ENCODE results near the gene ASCL3. TPM values are rescaled to one million over a fixed set of nuclear protein-coding genes. Genes with fewer than 3 reads are reported as not detected.
"Not testable (repeated sequence)": the region's sequence is repeated elsewhere in the genome, so short reads cannot be mapped to it uniquely, and the experiment has no call there.

Gene ASCL3, protein sequence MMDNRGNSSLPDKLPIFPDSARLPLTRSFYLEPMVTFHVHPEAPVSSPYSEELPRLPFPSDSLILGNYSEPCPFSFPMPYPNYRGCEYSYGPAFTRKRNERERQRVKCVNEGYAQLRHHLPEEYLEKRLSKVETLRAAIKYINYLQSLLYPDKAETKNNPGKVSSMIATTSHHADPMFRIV
- not detected for polyA plus RNA-seq (2013, experiment 1 of 2)
- polyA plus RNA-seq (2013, experiment 2 of 2) = not detected

DNA sequence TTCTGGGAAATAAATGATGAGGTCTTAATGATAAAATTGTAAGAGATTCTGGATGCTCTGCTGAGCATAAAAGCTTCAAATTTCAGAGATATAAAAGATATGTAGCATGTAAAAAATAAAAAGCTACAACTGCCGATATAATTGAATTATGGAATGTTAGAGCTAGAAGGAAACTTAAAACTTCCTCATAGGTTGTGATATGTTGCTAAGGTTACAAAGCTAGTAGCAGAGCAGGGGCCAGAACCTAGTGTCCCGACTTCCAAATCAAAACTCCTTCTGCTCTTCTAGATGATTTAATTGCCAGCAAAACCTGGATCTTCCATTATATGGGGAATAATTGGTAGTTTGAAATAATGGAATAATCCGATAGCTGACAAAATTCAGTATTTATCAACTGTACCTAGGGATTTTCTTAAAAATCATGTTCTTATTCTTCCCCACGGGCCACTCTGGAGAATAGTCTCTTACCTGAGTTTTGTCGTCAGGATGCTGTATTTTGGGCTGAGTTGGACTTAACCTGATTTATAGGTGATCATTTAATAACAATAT lies at the start of gene ASCL3:
Gene ASCL3, minus strand, starts transcription at position 499 of the 549 bp plus-strand sequence. CDS start 4,855 bp downstream, outside the sequence.
- H3K27ac ChIP-seq (ENCODE audit: low read depth, low read length) = no peak within 1 kb of the TSS
- no peaks in the 10 kb centered on the region for H3K4me1 ChIP-seq (ENCODE audit: insufficient read depth, low read length)
- no peak within 1 kb of the TSS for H3K4me3 ChIP-seq (ENCODE audit: low read length)
- H3K9ac ChIP-seq (ENCODE audit: low read depth, low read length) = no peak within 1 kb of the TSS
- H3K27me3 ChIP-seq (ENCODE audit: insufficient read depth, low read length) = no peaks in the 10 kb centered on the region
- no peaks in the 10 kb centered on the region for H3K9me3 ChIP-seq (ENCODE audit: insufficient read depth, low read depth, low read length)
- 95% methylated on average over 3 of the region's 5 CpGs for WGBS
- H3K36me3 ChIP-seq (ENCODE audit: insufficient read depth, low read length) = peaks cover 3% of the 10 kb centered on the region; the same call in 1 of the 2 replicates

DNA sequence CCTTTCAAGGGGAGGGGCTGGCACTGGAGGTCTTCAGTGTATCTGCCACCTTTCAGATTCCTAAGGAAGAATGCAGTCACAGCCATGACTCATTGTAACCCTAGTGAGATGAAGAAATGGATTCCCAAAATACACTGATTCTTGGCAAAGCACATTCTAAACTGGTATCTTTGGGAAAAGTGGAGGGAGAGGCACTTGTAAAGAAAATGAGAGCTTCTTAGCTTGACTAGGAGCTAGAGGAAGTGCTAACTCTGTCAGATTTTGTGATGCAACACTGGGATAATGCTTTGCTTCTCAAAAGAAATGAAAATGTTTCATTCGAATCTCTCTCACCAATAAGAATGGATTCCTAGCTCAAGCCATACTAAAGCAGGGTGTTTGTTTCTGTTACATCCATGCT lies 46.6 kb upstream of the ASCL3 start:
- no peak overlapping the region for H3K27ac ChIP-seq (ENCODE audit: low read depth, low read length)
- no peak overlapping the region for H3K4me3 ChIP-seq (ENCODE audit: low read length)
- 75% methylated on average over 1 of the region's 1 CpG for WGBS
- no peaks in the 10 kb centered on the region for H3K27me3 ChIP-seq (ENCODE audit: insufficient read depth, low read length)
- no peaks in the 10 kb centered on the region for H3K9me3 ChIP-seq (ENCODE audit: insufficient read depth, low read depth, low read length)
- no peaks in the 10 kb centered on the region for H3K36me3 ChIP-seq (ENCODE audit: insufficient read depth, low read length)
- H3K9ac ChIP-seq (ENCODE audit: low read depth, low read length) = no peak overlapping the region
- H3K4me1 ChIP-seq (ENCODE audit: insufficient read depth, low read length) = no peaks in the 10 kb centered on the region

DNA sequence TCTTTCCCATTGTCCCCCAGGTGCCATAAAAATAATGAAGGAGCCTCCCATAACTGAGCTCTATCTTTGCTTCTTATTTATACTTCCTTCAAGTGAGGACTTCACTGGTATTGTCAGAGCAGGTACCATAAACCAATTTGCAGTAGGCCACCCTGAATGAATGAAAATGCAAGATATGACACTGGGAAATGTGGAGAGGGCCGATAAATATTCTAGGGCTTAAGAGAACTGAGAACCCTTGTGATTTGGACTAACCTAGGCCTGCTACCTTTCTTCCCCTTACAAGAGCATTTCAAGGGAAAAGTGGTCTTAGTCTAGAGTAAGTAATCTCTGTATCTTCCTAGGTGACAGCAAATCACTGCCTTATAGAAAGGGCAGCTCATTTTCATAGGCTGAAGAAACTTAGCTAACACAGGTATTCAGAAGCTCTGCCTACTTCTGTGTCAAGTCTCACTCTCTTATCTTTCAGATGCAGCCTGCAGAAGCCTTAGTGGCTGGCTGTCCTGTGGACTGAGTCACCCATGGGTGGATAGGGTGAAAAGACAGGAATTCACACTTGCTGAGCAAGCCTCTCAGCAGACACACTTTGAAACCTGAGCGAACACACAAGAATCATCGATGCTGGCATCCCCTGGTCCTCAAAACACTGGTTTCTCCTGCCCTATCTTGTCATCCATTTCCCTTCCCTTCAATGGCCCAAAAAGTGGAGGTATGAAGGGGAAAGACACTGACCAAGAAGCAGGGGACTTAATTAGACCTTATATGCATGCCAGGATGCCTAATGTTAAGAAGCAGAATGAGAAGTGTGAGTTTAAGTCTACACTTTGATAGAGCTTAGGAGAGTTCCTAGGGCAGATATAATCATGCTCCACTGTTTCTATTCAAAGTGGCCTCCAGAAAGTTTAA lies 45.8 kb upstream of the ASCL3 start:
- no peaks in the 10 kb centered on the region for H3K9me3 ChIP-seq (ENCODE audit: insufficient read depth, low read depth, low read length)
- no peak overlapping the region for H3K27ac ChIP-seq (ENCODE audit: low read depth, low read length)
- H3K36me3 ChIP-seq (ENCODE audit: insufficient read depth, low read length) = no peaks in the 10 kb centered on the region
- no peak overlapping the region for H3K9ac ChIP-seq (ENCODE audit: low read depth, low read length)
- WGBS = 95% methylated on average over 3 of the region's 3 CpGs
- H3K4me3 ChIP-seq (ENCODE audit: low read length) = no peak overlapping the region
- H3K27me3 ChIP-seq (ENCODE audit: insufficient read depth, low read length) = no peaks in the 10 kb centered on the region
- no peaks in the 10 kb centered on the region for H3K4me1 ChIP-seq (ENCODE audit: insufficient read depth, low read length)

DNA sequence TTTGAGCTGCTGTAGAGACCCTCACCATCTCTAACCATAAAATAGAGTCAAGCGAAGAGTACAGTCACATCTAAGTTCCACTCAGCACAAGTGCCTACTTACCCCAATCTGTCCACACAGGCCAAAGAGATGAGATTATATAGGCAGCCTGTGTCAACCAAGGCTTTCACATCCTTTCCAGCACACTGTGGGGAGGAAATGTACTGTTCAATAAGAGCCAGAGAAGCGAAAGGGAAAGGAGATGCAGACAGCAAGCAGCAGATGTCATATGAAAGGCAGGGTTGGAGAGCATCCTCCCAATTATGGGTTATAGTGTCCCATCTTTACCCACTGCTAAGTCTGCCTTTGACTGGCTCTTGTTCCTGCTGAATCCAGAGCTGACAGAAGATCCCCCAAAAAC lies 44.6 kb upstream of the ASCL3 start:
- Histone ChIP-seq H3K4me1 (ENCODE audit: insufficient read depth, low read length) (no peaks in the 10 kb centered on the region), H3K27ac (ENCODE audit: low read depth, low read length) (no peak overlapping the region), H3K9ac (ENCODE audit: low read depth, low read length) (no peak overlapping the region), H3K36me3 (ENCODE audit: insufficient read depth, low read length) (no peaks in the 10 kb centered on the region), H3K9me3 (ENCODE audit: insufficient read depth, low read depth, low read length) (no peaks in the 10 kb centered on the region), H3K27me3 (ENCODE audit: insufficient read depth, low read length) (no peaks in the 10 kb centered on the region), H3K4me3 (ENCODE audit: low read length) (no peak overlapping the region)
- WGBS = 93% methylated on average over 2 of the region's 2 CpGs

DNA sequence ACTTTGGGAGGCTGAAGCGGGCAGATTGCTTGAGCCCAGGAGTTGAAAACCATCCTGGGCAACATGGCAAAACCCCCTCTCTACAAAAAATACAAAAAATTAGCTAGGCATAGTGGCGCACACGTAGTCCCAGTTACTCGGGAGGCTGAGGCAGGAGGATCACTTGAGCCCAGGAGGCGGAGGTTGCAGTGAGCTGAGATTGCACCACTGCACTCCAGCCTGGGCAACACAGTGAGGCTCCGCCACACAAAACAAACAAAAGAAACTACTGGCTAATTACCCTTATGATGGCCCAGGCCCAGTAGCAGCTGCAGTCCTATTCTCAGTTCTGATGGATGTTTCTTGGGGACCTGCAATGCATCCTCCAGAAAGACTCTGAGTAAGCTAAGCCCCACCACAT lies 44.0 kb upstream of the ASCL3 start:
- 94% methylated on average over 6 of the region's 6 CpGs for WGBS
- H3K9ac ChIP-seq (ENCODE audit: low read depth, low read length); H3K27ac ChIP-seq (ENCODE audit: low read depth, low read length); H3K36me3 ChIP-seq (ENCODE audit: insufficient read depth, low read length); H3K9me3 ChIP-seq (ENCODE audit: insufficient read depth, low read depth, low read length); H3K4me3 ChIP-seq (ENCODE audit: low read length); H3K4me1 ChIP-seq (ENCODE audit: insufficient read depth, low read length); H3K27me3 ChIP-seq (ENCODE audit: insufficient read depth, low read length): not testable (repeated sequence)

DNA sequence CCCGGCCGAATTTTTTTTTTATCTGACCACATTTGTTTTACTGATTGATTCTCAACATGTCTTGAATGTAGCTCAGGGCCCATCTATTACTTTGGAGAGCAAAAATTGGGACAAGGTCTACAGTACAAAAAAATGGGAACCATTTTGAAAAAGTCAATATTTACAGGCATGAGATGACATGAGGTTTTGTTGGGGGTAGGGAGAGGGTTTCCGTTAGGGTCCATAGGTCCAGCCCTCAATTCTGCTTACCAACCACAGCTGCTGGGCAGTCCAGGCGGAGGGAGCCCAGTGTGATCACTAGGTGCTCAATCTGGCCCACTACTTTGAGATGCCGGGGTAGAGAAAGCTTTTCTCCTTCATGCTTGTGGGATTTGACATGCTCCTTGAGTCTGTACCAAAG lies 42.6 kb upstream of the ASCL3 start:
- no peaks in the 10 kb centered on the region for H3K9me3 ChIP-seq (ENCODE audit: insufficient read depth, low read depth, low read length)
- H3K27me3 ChIP-seq (ENCODE audit: insufficient read depth, low read length) = no peaks in the 10 kb centered on the region
- no peak overlapping the region for H3K27ac ChIP-seq (ENCODE audit: low read depth, low read length)
- H3K4me3 ChIP-seq (ENCODE audit: low read length) = no peak overlapping the region
- WGBS = 96% methylated on average over 5 of the region's 5 CpGs
- H3K9ac ChIP-seq (ENCODE audit: low read depth, low read length) = no peak overlapping the region
- H3K4me1 ChIP-seq (ENCODE audit: insufficient read depth, low read length) = no peaks in the 10 kb centered on the region
- no peaks in the 10 kb centered on the region for H3K36me3 ChIP-seq (ENCODE audit: insufficient read depth, low read length)

DNA sequence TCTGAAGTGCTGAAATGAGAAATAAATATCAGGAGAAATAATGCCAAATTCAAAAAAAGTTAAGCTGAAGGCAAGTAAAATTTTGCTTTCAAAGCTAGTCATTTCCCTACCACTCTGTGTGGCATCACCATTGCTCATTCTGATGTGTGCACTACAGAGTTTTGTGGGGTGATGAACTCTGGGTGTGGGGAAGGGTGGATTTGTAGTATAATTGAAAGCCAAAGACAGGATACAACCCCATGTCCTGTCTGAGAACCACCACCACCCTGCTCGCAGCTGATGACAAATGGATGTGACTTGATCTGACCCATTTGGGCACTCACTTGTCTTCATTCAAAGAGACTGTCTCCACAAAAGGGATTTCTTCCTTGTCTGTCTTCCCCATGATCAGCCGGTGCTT lies 40.7 kb upstream of the ASCL3 start:
- Histone ChIP-seq H3K4me1 (ENCODE audit: insufficient read depth, low read length) (no peaks in the 10 kb centered on the region), H3K27me3 (ENCODE audit: insufficient read depth, low read length) (no peaks in the 10 kb centered on the region), H3K9ac (ENCODE audit: low read depth, low read length) (no peak overlapping the region), H3K27ac (ENCODE audit: low read depth, low read length) (no peak overlapping the region), H3K4me3 (ENCODE audit: low read length) (no peak overlapping the region), H3K36me3 (ENCODE audit: insufficient read depth, low read length) (no peaks in the 10 kb centered on the region), H3K9me3 (ENCODE audit: insufficient read depth, low read depth, low read length) (no peaks in the 10 kb centered on the region)
- WGBS = 91% methylated on average over 2 of the region's 2 CpGs

DNA sequence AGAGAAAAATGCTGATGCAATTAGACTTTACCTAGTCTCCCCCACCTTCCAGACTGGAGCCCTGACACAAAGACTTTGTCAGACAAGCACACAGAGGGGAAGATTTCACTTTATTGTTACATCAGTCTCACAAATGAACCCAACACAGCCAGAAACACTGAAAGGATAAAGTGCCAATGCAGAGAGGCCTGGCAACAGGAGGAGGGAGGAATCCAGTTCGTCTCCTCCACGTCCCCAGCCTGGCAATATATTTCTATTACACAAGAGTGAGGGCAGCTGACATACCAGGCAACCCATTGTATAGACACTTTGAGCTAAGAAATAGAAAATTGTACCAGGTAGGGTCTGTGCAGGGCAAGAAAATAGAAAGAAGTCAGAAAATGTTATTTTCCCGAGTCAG lies 37.7 kb upstream of the ASCL3 start:
- H3K27me3 ChIP-seq (ENCODE audit: insufficient read depth, low read length) = no peaks in the 10 kb centered on the region
- H3K9ac ChIP-seq (ENCODE audit: low read depth, low read length) = no peak overlapping the region
- H3K36me3 ChIP-seq (ENCODE audit: insufficient read depth, low read length) = no peaks in the 10 kb centered on the region
- H3K27ac ChIP-seq (ENCODE audit: low read depth, low read length) = no peak overlapping the region
- H3K4me1 ChIP-seq (ENCODE audit: insufficient read depth, low read length) = no peaks in the 10 kb centered on the region
- no peak overlapping the region for H3K4me3 ChIP-seq (ENCODE audit: low read length)
- 100% methylated on average over 3 of the region's 3 CpGs for WGBS
- no peaks in the 10 kb centered on the region for H3K9me3 ChIP-seq (ENCODE audit: insufficient read depth, low read depth, low read length)

DNA sequence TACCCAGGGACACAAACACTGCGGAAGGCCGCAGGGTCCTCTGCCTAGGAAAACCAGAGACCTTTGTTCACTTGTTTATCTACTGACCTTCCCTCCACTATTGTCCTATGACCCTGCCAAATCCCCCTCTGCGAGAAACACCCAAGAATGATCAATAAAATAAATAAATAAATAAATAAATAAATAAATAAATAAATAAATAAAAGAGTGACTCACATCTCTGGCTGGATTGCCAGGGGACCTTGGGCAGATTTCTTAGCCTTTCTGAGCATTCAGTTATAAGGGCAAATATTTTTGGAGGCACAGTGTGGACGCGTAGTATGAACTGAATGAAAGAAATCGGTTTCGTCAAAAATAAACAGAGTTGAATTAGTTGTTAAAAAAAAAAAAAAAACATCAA lies 36.5 kb upstream of the ASCL3 start:
- not testable (repeated sequence) for H3K36me3 ChIP-seq (ENCODE audit: insufficient read depth, low read length); H3K4me3 ChIP-seq (ENCODE audit: low read length); H3K27me3 ChIP-seq (ENCODE audit: insufficient read depth, low read length); H3K9ac ChIP-seq (ENCODE audit: low read depth, low read length); H3K27ac ChIP-seq (ENCODE audit: low read depth, low read length); H3K9me3 ChIP-seq (ENCODE audit: insufficient read depth, low read depth, low read length); H3K4me1 ChIP-seq (ENCODE audit: insufficient read depth, low read length)
- no CpG with 5 or more reads among the region's 7 CpGs for WGBS

DNA sequence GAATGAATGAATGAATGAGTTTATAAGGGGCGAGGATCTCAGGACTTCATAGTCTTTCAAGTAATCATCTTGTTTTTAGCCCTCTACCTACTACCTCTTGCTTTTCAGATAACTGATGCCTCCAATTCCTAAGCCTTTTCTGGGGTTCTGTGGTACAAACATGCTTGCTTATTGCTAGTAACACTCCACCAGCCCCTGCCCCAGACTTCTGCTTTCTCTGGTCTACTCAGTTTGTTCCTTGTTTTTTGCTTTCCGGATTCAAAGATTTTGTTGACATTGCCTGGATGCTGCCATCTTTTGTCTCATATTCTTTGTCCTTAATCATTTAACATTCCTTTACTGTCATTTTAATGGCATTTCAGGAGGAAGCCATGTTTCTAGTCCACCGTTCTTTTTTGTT lies 30.3 kb upstream of the ASCL3 start:
- Histone ChIP-seq H3K27me3 (ENCODE audit: insufficient read depth, low read length) (no peaks in the 10 kb centered on the region), H3K27ac (ENCODE audit: low read depth, low read length) (no peak overlapping the region), H3K4me3 (ENCODE audit: low read length) (no peak overlapping the region), H3K4me1 (ENCODE audit: insufficient read depth, low read length) (no peaks in the 10 kb centered on the region), H3K9me3 (ENCODE audit: insufficient read depth, low read depth, low read length) (no peaks in the 10 kb centered on the region), H3K9ac (ENCODE audit: low read depth, low read length) (no peak overlapping the region), H3K36me3 (ENCODE audit: insufficient read depth, low read length) (no peaks in the 10 kb centered on the region)
- 91% methylated on average over 3 of the region's 3 CpGs for WGBS

DNA sequence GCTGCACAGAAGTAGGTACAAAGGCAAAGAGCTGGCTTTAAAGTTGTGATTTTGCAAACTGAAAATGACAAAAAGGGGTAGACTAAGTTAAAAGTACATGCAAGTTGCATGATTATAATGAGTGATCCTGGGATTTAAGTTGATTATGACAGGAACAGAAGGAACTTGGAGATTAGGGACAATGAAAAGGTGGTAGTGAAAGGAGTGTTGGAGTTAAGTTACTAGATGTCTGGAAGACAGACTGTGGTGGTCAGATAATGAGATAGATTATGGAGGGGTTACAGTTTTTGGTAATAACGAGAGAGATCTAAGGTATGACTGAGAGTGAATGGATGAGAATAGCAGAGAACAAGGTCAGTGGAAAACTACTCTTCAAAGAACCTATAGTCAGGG lies 29.1 kb upstream of the ASCL3 start:
- 88% methylated on average over 1 of the region's 1 CpG for WGBS
- H3K4me1 ChIP-seq (ENCODE audit: insufficient read depth, low read length) = no peaks in the 10 kb centered on the region
- no peak overlapping the region for H3K9ac ChIP-seq (ENCODE audit: low read depth, low read length)
- H3K9me3 ChIP-seq (ENCODE audit: insufficient read depth, low read depth, low read length) = no peaks in the 10 kb centered on the region
- no peak overlapping the region for H3K4me3 ChIP-seq (ENCODE audit: low read length)
- no peaks in the 10 kb centered on the region for H3K36me3 ChIP-seq (ENCODE audit: insufficient read depth, low read length)
- no peak overlapping the region for H3K27ac ChIP-seq (ENCODE audit: low read depth, low read length)
- no peaks in the 10 kb centered on the region for H3K27me3 ChIP-seq (ENCODE audit: insufficient read depth, low read length)

Measured in HUES64 (cell line).